GM13977 (cell line): ENCODE results near the gene CDX1.
"Not testable (repeated sequence)": the region's sequence is repeated elsewhere in the genome, so short reads cannot be mapped to it uniquely, and the experiment has no call there.

Experiments used
- DNase-seq: peaks from one replicate; pipeline ENCODE4 v3.0.0; 2012; ENCODE audit warnings: low spot score
- in situ Hi-C: fragments of 300-500 bp; cut with MboI; formaldehyde crosslinking; loops from one replicate; pipeline ENCODE4 v1.12.0; 2022; ENCODE audit warnings: low sequenced_read_pairs, low pct_unique_long_range_greater_than_20kb, mixed read lengths, inconsistent platforms; ENCODE audit not compliant: unreplicated experiment
- TF ChIP-seq, protein P1 (sequence below): IDR thresholded peaks from 2 replicates; pipeline ENCODE4 v1.5.1; 2012; ENCODE audit warnings: mild to moderate bottlenecking, control low read depth; ENCODE audit not compliant: insufficient read depth; ENCODE audit errors: extremely low read depth, missing control alignments

The CDX1 gene

GRCh38 chr5:150223474-150223873 is 56.9 kb downstream of the CDX1 start:
- in situ Hi-C loops, result loop anchor here (25.0 kb wide), 1 partner anchor 586 kb away; no protein-coding TSS in a partner anchor
- TF ChIP-seq, protein P1, sequence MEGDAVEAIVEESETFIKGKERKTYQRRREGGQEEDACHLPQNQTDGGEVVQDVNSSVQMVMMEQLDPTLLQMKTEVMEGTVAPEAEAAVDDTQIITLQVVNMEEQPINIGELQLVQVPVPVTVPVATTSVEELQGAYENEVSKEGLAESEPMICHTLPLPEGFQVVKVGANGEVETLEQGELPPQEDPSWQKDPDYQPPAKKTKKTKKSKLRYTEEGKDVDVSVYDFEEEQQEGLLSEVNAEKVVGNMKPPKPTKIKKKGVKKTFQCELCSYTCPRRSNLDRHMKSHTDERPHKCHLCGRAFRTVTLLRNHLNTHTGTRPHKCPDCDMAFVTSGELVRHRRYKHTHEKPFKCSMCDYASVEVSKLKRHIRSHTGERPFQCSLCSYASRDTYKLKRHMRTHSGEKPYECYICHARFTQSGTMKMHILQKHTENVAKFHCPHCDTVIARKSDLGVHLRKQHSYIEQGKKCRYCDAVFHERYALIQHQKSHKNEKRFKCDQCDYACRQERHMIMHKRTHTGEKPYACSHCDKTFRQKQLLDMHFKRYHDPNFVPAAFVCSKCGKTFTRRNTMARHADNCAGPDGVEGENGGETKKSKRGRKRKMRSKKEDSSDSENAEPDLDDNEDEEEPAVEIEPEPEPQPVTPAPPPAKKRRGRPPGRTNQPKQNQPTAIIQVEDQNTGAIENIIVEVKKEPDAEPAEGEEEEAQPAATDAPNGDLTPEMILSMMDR, result no peak
- DNase-seq, result no peak

GRCh38 chr5:150224483-150225027 is 58.0 kb downstream of the CDX1 start:
- in situ Hi-C loops, result loop anchor here (25.0 kb wide), 1 partner anchor 587 kb away; no protein-coding TSS in a partner anchor
- TF ChIP-seq, protein P1, result no peak
- DNase-seq, result no peak

- in situ Hi-C loops, result no loop called here
- DNase-seq, result no peak
- TF ChIP-seq, protein P1, result no peak
Observed at GRCh38 chr5:150227036-150227435, 60.5 kb downstream of the CDX1 start.

DNA sequence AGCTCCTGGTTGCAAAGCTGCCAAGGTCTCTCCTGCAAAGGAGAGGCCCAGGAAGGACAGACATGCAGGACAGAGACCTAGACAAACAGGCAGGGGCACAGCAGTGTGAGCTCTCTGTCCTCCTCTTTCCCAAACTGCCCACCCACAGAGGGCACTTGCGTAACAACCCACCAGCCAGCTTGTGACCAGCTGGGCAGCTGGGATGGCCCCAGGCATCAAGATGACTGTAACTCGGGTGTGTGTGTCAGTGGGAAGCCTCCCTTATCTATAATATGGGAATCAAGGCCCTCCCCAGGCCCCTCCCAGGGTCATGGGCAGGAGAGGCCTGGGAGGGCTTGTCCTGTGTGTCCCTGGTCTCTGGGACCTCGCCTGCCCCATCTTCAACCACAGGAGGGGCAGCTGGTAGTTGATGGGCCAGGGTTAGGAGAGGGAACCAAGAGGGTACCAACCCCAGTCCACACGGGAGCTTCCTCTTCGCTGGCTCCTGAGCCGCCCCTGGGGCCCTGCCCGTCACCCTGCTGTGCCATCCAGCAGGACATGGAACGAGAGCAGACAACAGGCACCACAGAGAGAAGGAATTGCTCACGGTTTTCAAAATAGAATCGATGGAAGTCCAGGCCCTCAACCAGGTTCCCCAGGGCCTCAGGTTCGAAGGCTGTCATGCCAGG is 61.2 kb downstream of the CDX1 start:
- DNase-seq, result no peak
- in situ Hi-C loops, result no loop called here
- TF ChIP-seq, protein P1, result no peak

DNA sequence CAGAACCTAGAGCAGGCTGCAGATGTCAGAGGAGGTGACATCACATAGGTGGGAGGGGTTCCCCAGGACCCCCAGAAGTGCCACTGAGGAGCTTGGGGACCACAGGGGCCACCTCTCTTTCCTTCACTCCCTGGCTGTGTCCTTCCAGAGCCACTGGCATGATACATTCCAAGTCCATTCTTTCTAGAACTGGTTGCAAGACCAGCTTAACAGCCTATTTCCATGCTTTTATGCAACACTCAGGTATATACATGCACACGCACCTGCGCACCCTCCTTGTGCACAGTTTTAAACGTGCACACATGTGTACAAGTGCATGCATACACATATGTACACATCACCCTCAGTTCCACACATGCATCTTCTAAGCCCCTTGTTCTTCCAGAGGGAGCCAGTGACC is 63.0 kb downstream of the CDX1 start:
- no peak for DNase-seq
- TF ChIP-seq, protein P1, result no peak
- in situ Hi-C loops, result no loop called here

DNA sequence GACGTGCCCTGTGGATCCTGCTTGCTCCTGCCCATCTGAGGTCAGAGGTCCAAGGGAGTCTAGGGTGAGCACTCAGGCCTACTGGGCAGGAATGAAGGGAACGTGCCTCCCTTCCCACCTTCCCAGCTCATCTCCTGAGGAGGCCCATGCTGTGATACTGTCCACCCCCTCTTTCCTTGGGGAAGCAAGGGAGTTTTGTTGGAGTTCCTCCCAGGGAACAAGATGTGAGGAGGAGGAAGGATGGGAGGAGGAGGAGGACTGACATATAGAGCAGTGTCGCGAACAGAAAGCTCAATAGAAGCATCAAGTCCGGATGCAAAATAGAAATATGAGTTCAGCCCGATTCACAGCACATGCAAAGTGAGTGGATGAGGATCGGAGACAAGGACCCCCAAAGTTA is 64.3 kb downstream of the CDX1 start:
- TF ChIP-seq, protein P1, result no peak
- in situ Hi-C loops, result no loop called here
- DNase-seq, result no peak

DNA sequence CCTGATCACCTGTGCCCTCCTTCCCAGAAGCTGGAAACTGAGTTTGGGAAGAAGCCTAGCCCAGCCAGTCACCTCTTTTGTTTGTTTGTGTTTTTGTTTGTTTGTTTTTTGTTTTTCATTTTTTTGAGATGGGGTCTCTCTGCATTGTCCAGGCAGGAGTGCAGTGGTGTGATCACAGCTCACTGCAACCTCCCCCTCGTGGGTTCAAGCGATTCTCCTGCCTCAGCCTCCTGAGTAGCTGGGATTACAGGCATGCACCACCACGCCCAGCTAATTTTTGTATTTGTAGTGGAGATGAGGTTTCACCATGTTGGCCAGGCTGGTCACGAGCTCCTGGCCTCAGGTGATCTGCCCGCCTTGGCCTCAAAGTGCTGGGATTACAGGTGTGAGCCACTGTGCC is 67.1 kb downstream of the CDX1 start:
- in situ Hi-C loops, DNase-seq: not testable (repeated sequence)
